ENCODE data around the gene SLC22A23. TPM values are rescaled to one million over a fixed set of nuclear protein-coding genes. Genes with fewer than 3 reads are reported as not detected.

The SLC22A23 gene
- total RNA-seq, 2 donors from 2014 or later: 85.7 to 89.5 TPM

DNA sequence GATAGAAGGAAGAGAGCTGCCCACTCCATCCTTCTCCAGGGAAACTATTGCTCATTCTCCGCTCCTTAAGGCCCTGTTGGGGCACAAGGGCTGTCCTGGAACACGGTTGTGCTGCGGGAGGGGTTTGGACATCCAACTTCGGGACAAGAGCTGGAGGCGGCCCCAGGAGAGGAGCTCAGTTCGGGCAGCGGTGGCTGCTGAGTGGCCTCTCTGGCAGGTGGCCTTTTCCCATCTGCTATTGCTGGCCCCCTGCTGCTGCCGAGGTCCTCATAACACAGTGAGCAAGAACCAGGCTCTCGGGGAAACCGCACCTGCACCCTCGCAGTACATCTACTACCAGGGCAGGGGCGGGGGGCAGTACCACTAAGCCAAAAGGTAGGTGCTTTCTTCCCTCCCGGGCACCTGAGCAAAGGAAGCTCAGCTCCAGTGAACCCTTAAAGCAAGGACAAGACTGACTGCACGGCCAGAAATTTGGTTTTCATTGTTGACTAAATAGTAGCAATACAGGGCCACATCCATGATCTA, 134.4 kb downstream of the SLC22A23 start:
- TF ChIP-seq, protein P1, sequence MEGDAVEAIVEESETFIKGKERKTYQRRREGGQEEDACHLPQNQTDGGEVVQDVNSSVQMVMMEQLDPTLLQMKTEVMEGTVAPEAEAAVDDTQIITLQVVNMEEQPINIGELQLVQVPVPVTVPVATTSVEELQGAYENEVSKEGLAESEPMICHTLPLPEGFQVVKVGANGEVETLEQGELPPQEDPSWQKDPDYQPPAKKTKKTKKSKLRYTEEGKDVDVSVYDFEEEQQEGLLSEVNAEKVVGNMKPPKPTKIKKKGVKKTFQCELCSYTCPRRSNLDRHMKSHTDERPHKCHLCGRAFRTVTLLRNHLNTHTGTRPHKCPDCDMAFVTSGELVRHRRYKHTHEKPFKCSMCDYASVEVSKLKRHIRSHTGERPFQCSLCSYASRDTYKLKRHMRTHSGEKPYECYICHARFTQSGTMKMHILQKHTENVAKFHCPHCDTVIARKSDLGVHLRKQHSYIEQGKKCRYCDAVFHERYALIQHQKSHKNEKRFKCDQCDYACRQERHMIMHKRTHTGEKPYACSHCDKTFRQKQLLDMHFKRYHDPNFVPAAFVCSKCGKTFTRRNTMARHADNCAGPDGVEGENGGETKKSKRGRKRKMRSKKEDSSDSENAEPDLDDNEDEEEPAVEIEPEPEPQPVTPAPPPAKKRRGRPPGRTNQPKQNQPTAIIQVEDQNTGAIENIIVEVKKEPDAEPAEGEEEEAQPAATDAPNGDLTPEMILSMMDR (IDR thresholded peaks at IDR 0.05): no peak
- Histone ChIP-seq H3K4me1 (no peaks in the 10 kb centered on the region), H3K36me3 (peaks cover 6% of the 10 kb centered on the region), H3K9me3 (no peaks in the 10 kb centered on the region), H3K27me3 (no peaks in the 10 kb centered on the region), H3K4me3 (no peak overlapping the region), H3K9ac (ENCODE audit: low read depth in 2 of 2, low read length in 2 of 2) (no peak overlapping the region), H3K27ac (no peak overlapping the region)
- no peak for DNase-seq
- intact Hi-C loops (cut with DNase I): no loop called here

DNA sequence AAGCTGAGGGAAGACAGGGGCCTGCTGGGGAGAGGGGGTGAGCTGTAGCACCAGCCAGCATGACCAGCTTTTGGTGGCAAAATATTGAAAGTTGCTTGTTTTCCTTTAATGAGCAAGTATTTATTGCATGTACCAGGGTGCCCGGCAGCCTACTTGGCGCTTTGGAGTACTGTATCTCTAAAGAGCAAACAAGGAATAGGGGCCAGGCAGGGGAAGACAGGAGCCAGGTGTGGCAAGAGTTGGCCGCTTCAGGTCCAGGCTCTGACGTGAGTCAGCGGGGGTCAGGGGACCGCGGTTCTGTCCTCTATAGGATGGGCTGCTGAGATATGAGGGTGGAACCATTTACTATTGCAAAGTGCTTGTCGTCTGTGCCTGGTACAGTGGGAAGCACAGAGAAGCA, 135.0 kb downstream of the SLC22A23 start:
- H3K36me3 ChIP-seq: peaks cover 6% of the 10 kb centered on the region
- no peaks in the 10 kb centered on the region for H3K4me1 ChIP-seq
- intact Hi-C loops (cut with DNase I): no loop called here
- H3K4me3 ChIP-seq: no peak overlapping the region
- no peak for DNase-seq
- H3K9me3 ChIP-seq: no peaks in the 10 kb centered on the region
- no peak overlapping the region for H3K27ac ChIP-seq
- H3K27me3 ChIP-seq: no peaks in the 10 kb centered on the region
- H3K9ac ChIP-seq (ENCODE audit: low read depth in 2 of 2, low read length in 2 of 2): no peak overlapping the region
- TF ChIP-seq, protein P1 (IDR thresholded peaks at IDR 0.05): no peak

DNA sequence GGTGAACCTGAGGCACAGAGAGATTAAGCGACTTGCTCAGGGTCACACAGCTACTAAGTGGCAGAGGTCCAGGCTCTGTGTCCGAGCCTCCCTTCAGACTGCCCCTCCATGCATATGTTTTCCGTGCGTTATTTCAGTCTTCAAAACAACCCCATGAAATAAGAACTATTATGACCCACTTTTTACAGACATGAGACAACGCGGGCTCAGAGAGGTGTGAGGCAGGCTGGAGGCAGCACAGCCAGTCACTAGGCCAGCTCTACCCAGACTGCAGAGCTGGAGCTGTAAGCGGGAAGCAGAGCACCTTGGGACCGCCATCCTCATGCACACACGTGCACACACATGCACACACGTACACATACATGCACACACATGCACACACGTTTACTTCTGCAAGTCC, 135.8 kb downstream of the SLC22A23 start:
- no peak overlapping the region for H3K9ac ChIP-seq (ENCODE audit: low read depth in 2 of 2, low read length in 2 of 2)
- DNase-seq: no peak
- H3K27me3 ChIP-seq: no peaks in the 10 kb centered on the region
- H3K4me3 ChIP-seq: no peak overlapping the region
- no peaks in the 10 kb centered on the region for H3K4me1 ChIP-seq
- H3K27ac ChIP-seq: no peak overlapping the region
- intact Hi-C loops (cut with DNase I): no loop called here
- TF ChIP-seq, protein P1 (IDR thresholded peaks at IDR 0.05): no peak
- no peaks in the 10 kb centered on the region for H3K9me3 ChIP-seq
- peaks cover 6% of the 10 kb centered on the region for H3K36me3 ChIP-seq

DNA sequence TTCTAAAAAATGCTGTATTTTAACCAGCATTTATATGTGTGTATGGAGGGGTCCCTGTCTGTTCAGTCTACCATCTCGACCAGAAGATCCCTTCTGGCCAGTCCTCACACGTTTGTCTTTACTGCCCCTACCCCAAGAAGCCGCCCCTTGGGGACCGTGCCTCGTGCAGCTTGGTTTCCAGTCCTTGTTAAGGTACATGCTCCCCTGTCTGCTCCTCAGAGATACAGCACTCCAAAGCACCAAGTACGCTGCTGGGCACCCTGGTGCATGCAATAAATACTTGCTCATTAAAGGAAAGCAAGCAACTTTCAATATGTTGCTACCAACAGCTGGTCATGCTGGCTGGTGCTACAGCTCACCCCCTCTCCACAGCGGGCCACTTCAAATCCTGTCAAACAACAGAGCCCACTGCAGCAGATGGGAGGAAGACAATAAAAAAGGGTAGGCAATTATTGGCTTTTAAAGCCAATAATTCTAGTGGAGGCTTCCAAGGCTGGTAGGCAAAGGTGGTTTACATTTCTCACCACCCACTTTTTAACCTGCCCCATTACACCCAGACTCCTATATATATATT, 136.5 kb downstream of the SLC22A23 start:
- Histone ChIP-seq H3K27ac (no peak overlapping the region), H3K9me3 (no peaks in the 10 kb centered on the region), H3K4me1 (no peaks in the 10 kb centered on the region), H3K9ac (ENCODE audit: low read depth in 2 of 2, low read length in 2 of 2) (no peak overlapping the region), H3K4me3 (no peak overlapping the region), H3K27me3 (no peaks in the 10 kb centered on the region), H3K36me3 (peaks cover 6% of the 10 kb centered on the region)
- intact Hi-C loops (cut with DNase I): no loop called here
- DNase-seq: no peak
- TF ChIP-seq, protein P1 (IDR thresholded peaks at IDR 0.05): no peak

DNA sequence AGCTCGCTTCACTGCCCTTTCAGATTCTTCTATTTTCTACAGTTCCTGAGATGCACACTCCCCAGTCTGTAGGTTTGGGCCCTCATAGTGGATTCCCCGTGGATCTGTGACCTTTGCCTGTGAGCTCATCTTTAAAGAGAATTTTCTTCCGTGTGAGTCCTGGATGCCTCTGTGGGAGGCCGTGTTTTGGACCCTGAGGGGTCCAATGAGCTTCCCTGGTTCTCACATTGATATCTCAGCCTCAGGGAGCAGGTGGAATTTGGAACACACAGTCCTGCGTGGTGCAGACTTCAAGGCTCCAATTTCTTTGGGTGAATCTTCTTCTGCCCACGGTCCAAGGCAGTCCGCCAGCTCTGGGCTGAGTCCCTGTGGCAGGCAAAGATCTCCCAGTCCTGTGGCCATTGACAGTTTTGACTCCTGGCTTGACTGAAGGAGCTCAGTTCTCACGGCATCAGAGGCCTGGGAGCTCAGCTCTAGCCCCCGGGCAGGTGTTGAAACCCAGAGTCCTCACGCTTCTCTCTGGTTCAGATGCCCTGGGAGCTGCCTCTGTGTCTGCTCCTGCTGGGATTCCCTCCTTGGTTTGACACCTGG, 137.1 kb downstream of the SLC22A23 start:
- H3K27me3 ChIP-seq: no peaks in the 10 kb centered on the region
- intact Hi-C loops (cut with DNase I): no loop called here
- TF ChIP-seq, protein P1 (IDR thresholded peaks at IDR 0.05): no peak
- no peaks in the 10 kb centered on the region for H3K4me1 ChIP-seq
- no peak for DNase-seq
- no peak overlapping the region for H3K4me3 ChIP-seq
- no peak overlapping the region for H3K27ac ChIP-seq
- H3K9ac ChIP-seq (ENCODE audit: low read depth in 2 of 2, low read length in 2 of 2): no peak overlapping the region
- peaks cover 6% of the 10 kb centered on the region for H3K36me3 ChIP-seq
- H3K9me3 ChIP-seq: no peaks in the 10 kb centered on the region

All from colonic mucosa (tissue), 4 donors.